K562 (cell line): ENCODE measurements around the gene GTPBP2. TPM values are rescaled to one million over a fixed set of nuclear protein-coding genes. Genes with fewer than 3 reads are reported as not detected.
A peak's percentile ranks its signal among the peaks of the same experiment; 100 is the strongest.

Source experiments
- GATAD2A ChIP-seq: fragments of 450-650 bp; IDR thresholded peaks from 2 replicates; pipeline ENCODE4 v1.6.1; 2017
- JUN ChIP-seq, 2 experiments: sonication (generic) in 1 of 2; formaldehyde crosslinking in 1 of 2; IDR thresholded peaks; 2 replicates each; pipeline versions ENCODE4 v1.6.1 to v1.8.0; 2012 to 2022; ENCODE audit warnings: borderline replicate concordance in 2 of 2, mild to moderate bottlenecking in 2 of 2, improper control_type of control experiment in 1 of 2, low read depth in 1 of 2, low read length in 1 of 2, missing genetic modification reagents in 1 of 2
- KDM5B ChIP-seq: fragments of 200-600 bp; sonication (generic); IDR thresholded peaks from 2 replicates; pipeline ENCODE4 v1.6.1; 2012; ENCODE audit warnings: low read depth, mild to moderate bottlenecking, moderate library complexity, low read length, control low read depth, inconsistent platforms; ENCODE audit not compliant: insufficient replicate concordance
- KLF16 ChIP-seq: IDR thresholded peaks from 2 replicates; pipeline ENCODE4 v1.6.1; 2016; ENCODE audit warnings: antibody characterized with exemption
- LCOR ChIP-seq: sonication (generic); formaldehyde crosslinking; IDR thresholded peaks from 2 replicates; pipeline ENCODE4 v1.8.0; 2022; ENCODE audit warnings: mild to moderate bottlenecking, missing genetic modification reagents
- MYC ChIP-seq, 2 experiments: fragments of 250-450 bp in 1 of 2; sonication (Bioruptor Pico) in 1 of 2; IDR thresholded peaks; 2 replicates each; pipeline versions ENCODE4 v1.5.1 to v1.6.1; 2012 to 2021; ENCODE audit warnings: low read depth in 2 of 2, borderline replicate concordance in 1 of 2, improper control_type of control experiment in 1 of 2, low read length in 1 of 2, mild to moderate bottlenecking in 1 of 2, moderate library complexity in 1 of 2
- SMAD1 ChIP-seq: fragments of 150-350 bp; IDR thresholded peaks from 2 replicates; pipeline ENCODE4 v1.6.1; 2014; ENCODE audit warnings: low read length, low read depth; ENCODE audit not compliant: partially characterized antibody
- TOE1 ChIP-seq, 2 experiments: fragments of 450-650 bp in 1 of 2; sonication (generic) in 1 of 2; formaldehyde crosslinking in 1 of 2; IDR thresholded peaks; 2 replicates each; pipeline versions ENCODE4 v1.7.1 to v1.8.0; 2016 to 2022; ENCODE audit warnings: borderline replicate concordance in 2 of 2, mild to moderate bottlenecking in 2 of 2, antibody characterized with exemption in 1 of 2, inconsistent platforms in 1 of 2, low read depth in 1 of 2, missing genetic modification reagents in 1 of 2, moderate library complexity in 1 of 2
- ZNF24 ChIP-seq: fragments of 450-650 bp; IDR thresholded peaks from 2 replicates; pipeline ENCODE4 v1.6.1; 2016
- ZNF695 ChIP-seq: fragments of 450-650 bp; formaldehyde crosslinking; IDR thresholded peaks from 2 replicates; pipeline ENCODE4 v1.4.0; 2020; ENCODE audit warnings: mild to moderate bottlenecking, moderate library complexity
- polyA plus RNA-seq, 8 experiments: library from polyadenylated mRNA; depleted of rRNA in 4 of 8; stranded (reverse) in 5 of 8; unstranded in 3 of 8; fragments of >200 nt; fragmentation: Nextera tagmentation in 2 of 8; fragmentation: Illumina TruSeq in 1 of 8; extraction: Ambion mirVana in 2 of 8; extraction: Trizol in 1 of 8; gene quantifications; 2 replicates each; pipeline versions ENCODE4 v1.2.1 to v1.2.3, GENCODE V29; 2011 to 2014; ENCODE audit warnings: inconsistent platforms in 1 of 8, missing spikeins in 1 of 8
- total RNA-seq, 7 experiments: library from RNA; depleted of rRNA in 6 of 7; stranded (reverse); fragments of >200 nt in 6 of 7; fragmentation: Illumina TruSeq in 2 of 7; extraction: Trizol in 2 of 7; gene quantifications; 2 replicates each; pipeline versions ENCODE4 v1.2.1 to v1.2.3, GENCODE V29; 2011 to 2021; ENCODE audit warnings: low replicate concordance in 1 of 7
- TF ChIP-seq, protein P1 (sequence below): fragments of 450-650 bp; conservative IDR thresholded peaks from 2 replicates; pipeline ENCODE4 v1.6.1; 2016; ENCODE audit warnings: missing genetic modification characterization, low read depth, mild to moderate bottlenecking, missing compliant biosample characterization, moderate library complexity
- TF ChIP-seq, protein P2 (sequence below), 2 experiments: fragments of 450-650 bp in 1 of 2; IDR thresholded peaks; 2 replicates each; pipeline ENCODE4 v1.6.1; 2011 to 2017; ENCODE audit warnings: low read depth in 2 of 2, antibody characterized with exemption in 1 of 2, borderline replicate concordance in 1 of 2, low read length in 1 of 2, mild to moderate bottlenecking in 1 of 2, mixed read lengths in 1 of 2; ENCODE audit not compliant: control insufficient read depth in 1 of 2
- TF ChIP-seq, protein P3 (sequence below): fragments of 250-450 bp; sonication (Bioruptor Pico); IDR thresholded peaks from 2 replicates; pipeline ENCODE4 v1.4.0; 2020; ENCODE audit warnings: mild to moderate bottlenecking, moderate library complexity
- TF ChIP-seq, protein P4 (sequence below), 3 experiments: fragments of 200-800 bp in 1 of 3; fragments of 250-450 bp in 1 of 3; fragments of 450-650 bp in 1 of 3; sonication (Bioruptor Pico) in 1 of 3; sonication (Bioruptor generic) in 1 of 3; formaldehyde crosslinking in 1 of 3; IDR thresholded peaks; 2 replicates each; pipeline versions ENCODE4 v1.6.1 to v1.8.0; 2016 to 2022; ENCODE audit warnings: mild to moderate bottlenecking in 2 of 3, missing genetic modification characterization in 2 of 3, missing compliant biosample characterization in 1 of 3, moderate library complexity in 1 of 3

GTPBP2 gene
- total and polyA plus RNA-seq, 9 of the 15 experiments (the other 6 are each of a cell fraction or from before 2014, with no cell fraction given): 48.4 to 196 (median 111) TPM

DNA sequence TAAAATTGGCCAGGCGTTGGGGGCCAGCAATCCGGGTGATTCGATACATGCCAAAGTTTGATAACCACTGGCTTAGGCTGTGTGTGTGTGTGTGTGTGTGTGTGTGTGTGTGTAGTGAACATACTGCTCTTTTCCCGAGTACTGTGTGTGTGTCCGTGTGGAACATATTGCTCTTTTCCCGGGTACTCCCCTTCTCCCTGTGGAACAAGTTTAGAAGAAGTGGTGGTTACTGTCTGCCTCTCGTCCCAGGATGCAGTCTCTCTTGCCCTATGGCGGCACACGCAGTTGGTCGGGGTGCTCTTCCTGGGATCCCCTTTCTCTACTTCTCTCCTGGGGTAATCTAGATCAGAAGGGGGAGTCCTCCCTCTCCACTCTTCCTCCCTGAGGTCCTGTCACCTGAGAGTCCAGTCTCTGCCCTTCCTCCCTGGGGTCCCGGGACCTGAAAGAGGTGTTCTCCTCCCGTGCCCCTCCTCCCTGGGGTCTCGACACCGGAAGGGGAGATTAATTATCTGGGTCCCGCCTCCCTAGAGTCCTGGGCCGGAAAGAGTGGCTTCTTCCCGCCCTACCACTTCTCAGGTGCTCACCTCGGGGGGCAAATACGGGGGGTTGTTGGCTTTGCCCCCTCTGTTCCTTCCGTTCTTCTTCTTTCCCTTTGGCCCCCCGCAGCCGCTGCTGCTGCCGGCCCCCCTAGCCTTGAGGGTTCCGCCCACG, 516 bp downstream of the GTPBP2 start (continued):
- no peak for TF ChIP-seq ZNF695 (CRISPR knock-in tag)
- TF ChIP-seq LCOR (CRISPR knock-in tag): no peak
- peak; percentile 79 for TF ChIP-seq TOE1 (IDR thresholded peaks at IDR 0.05; ENCODE audit: borderline replicate concordance)
- no peak; the same call in 1 of the 2 replicates for TF ChIP-seq TOE1 (CRISPR knock-in tag; IDR thresholded peaks at IDR 0.05; ENCODE audit: borderline replicate concordance, low read depth)
- TF ChIP-seq KLF16: no peak
- TF ChIP-seq, protein P1, sequence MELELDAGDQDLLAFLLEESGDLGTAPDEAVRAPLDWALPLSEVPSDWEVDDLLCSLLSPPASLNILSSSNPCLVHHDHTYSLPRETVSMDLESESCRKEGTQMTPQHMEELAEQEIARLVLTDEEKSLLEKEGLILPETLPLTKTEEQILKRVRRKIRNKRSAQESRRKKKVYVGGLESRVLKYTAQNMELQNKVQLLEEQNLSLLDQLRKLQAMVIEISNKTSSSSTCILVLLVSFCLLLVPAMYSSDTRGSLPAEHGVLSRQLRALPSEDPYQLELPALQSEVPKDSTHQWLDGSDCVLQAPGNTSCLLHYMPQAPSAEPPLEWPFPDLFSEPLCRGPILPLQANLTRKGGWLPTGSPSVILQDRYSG: no peak
- TF ChIP-seq, protein P2, sequence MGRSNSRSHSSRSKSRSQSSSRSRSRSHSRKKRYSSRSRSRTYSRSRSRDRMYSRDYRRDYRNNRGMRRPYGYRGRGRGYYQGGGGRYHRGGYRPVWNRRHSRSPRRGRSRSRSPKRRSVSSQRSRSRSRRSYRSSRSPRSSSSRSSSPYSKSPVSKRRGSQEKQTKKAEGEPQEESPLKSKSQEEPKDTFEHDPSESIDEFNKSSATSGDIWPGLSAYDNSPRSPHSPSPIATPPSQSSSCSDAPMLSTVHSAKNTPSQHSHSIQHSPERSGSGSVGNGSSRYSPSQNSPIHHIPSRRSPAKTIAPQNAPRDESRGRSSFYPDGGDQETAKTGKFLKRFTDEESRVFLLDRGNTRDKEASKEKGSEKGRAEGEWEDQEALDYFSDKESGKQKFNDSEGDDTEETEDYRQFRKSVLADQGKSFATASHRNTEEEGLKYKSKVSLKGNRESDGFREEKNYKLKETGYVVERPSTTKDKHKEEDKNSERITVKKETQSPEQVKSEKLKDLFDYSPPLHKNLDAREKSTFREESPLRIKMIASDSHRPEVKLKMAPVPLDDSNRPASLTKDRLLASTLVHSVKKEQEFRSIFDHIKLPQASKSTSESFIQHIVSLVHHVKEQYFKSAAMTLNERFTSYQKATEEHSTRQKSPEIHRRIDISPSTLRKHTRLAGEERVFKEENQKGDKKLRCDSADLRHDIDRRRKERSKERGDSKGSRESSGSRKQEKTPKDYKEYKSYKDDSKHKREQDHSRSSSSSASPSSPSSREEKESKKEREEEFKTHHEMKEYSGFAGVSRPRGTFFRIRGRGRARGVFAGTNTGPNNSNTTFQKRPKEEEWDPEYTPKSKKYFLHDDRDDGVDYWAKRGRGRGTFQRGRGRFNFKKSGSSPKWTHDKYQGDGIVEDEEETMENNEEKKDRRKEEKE (IDR thresholded peaks at IDR 0.05; ENCODE audit: borderline replicate concordance in 1 of 2, control insufficient read depth in 1 of 2, low read depth in 2 of 2, low read length in 1 of 2): no peak
- TF ChIP-seq MYC (IDR thresholded peaks at IDR 0.05; ENCODE audit: low read depth, low read length): no peak
- TF ChIP-seq MYC (CRISPR knock-in tag; IDR thresholded peaks at IDR 0.05; ENCODE audit: borderline replicate concordance, low read depth): peak; percentile 85; the same call in 1 of the 2 replicates
- TF ChIP-seq GATAD2A: peak; percentile 78
- TF ChIP-seq, protein P3, sequence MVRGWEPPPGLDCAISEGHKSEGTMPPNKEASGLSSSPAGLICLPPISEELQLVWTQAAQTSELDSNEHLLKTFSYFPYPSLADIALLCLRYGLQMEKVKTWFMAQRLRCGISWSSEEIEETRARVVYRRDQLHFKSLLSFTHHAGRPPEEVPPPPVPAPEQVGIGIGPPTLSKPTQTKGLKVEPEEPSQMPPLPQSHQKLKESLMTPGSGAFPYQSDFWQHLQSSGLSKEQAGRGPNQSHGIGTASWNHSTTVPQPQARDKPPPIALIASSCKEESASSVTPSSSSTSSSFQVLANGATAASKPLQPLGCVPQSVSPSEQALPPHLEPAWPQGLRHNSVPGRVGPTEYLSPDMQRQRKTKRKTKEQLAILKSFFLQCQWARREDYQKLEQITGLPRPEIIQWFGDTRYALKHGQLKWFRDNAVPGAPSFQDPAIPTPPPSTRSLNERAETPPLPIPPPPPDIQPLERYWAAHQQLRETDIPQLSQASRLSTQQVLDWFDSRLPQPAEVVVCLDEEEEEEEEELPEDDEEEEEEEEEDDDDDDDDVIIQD (CRISPR knock-in tag): no peak
- TF ChIP-seq SMAD1: peak; percentile 85
- TF ChIP-seq ZNF24: peak; percentile 42; the same call in 1 of the 2 replicates
- TF ChIP-seq JUN (IDR thresholded peaks at IDR 0.05; ENCODE audit: borderline replicate concordance, low read depth, low read length): 0 out of 2 replicates have a peak, but pooled peaks have one; percentile 8
- no peak for TF ChIP-seq JUN (CRISPR knock-in tag; IDR thresholded peaks at IDR 0.05; ENCODE audit: borderline replicate concordance)
- TF ChIP-seq KDM5B: peak; percentile 2
- TF ChIP-seq, protein P4, sequence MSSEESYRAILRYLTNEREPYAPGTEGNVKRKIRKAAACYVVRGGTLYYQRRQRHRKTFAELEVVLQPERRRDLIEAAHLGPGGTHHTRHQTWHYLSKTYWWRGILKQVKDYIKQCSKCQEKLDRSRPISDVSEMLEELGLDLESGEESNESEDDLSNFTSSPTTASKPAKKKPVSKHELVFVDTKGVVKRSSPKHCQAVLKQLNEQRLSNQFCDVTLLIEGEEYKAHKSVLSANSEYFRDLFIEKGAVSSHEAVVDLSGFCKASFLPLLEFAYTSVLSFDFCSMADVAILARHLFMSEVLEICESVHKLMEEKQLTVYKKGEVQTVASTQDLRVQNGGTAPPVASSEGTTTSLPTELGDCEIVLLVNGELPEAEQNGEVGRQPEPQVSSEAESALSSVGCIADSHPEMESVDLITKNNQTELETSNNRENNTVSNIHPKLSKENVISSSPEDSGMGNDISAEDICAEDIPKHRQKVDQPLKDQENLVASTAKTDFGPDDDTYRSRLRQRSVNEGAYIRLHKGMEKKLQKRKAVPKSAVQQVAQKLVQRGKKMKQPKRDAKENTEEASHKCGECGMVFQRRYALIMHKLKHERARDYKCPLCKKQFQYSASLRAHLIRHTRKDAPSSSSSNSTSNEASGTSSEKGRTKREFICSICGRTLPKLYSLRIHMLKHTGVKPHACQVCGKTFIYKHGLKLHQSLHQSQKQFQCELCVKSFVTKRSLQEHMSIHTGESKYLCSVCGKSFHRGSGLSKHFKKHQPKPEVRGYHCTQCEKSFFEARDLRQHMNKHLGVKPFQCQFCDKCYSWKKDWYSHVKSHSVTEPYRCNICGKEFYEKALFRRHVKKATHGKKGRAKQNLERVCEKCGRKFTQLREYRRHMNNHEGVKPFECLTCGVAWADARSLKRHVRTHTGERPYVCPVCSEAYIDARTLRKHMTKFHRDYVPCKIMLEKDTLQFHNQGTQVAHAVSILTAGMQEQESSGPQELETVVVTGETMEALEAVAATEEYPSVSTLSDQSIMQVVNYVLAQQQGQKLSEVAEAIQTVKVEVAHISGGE (CRISPR knock-in tag; IDR thresholded peaks at IDR 0.05): no peak
